OCI-LY3 (cell line): ENCODE results near the gene INTS11.

Source experiments
- EZH2phosphoT487 ChIP-seq: fragments of 200-600 bp; shearing (Covaris generic); IDR thresholded peaks from 2 replicates; pipeline ENCODE4 v1.6.1; 2018; ENCODE audit warnings: antibody characterized with exemption, mixed run types, low read depth
- TF ChIP-seq, protein P1 (sequence below): fragments of 200-600, 300-600 bp; sonication (generic); IDR thresholded peaks from 2 replicates; pipeline ENCODE4 v1.5.1; 2014; ENCODE audit warnings: antibody characterized with exemption, low read length, low read depth

DNA sequence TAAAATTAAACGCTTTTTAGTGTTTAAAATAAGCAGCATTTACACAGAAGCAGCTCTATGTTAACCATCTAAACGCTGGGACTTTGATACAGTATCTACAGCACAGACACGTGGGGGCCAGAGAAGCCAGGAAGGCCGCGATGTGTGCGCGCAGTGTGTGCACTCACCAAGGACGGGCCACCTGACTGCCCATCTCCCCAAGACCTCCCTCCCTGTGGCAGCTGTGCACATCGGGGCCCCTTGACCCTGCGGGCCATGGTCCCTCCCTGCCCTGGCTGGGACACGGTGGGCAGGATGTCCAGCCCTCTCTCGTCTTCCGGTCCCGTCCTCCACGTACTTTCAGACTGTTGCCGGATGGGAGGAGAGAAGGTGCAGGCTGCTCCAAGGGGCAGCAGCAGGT is 10.8 kb upstream of the INTS11 start:
- TF ChIP-seq, protein P1, sequence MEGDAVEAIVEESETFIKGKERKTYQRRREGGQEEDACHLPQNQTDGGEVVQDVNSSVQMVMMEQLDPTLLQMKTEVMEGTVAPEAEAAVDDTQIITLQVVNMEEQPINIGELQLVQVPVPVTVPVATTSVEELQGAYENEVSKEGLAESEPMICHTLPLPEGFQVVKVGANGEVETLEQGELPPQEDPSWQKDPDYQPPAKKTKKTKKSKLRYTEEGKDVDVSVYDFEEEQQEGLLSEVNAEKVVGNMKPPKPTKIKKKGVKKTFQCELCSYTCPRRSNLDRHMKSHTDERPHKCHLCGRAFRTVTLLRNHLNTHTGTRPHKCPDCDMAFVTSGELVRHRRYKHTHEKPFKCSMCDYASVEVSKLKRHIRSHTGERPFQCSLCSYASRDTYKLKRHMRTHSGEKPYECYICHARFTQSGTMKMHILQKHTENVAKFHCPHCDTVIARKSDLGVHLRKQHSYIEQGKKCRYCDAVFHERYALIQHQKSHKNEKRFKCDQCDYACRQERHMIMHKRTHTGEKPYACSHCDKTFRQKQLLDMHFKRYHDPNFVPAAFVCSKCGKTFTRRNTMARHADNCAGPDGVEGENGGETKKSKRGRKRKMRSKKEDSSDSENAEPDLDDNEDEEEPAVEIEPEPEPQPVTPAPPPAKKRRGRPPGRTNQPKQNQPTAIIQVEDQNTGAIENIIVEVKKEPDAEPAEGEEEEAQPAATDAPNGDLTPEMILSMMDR, result no peak
- TF ChIP-seq EZH2phosphoT487, result no peak
